HG03575 (cell line): ENCODE data around the gene CFAP45.

Experiments
- ATAC-seq: cut with Tn5 transposase; IDR thresholded peaks from one replicate; pipeline ENCODE4 v1.9.1; 2021; ENCODE audit not compliant: unreplicated experiment, insufficient number of reproducible peaks, low FRiP score; ENCODE audit errors: extremely low read depth

CFAP45 gene

GRCh38 chr1:159924791-159925718 is 25.1 kb upstream of the CFAP45 start, which contains the start of gene TAGLN2:
TAGLN2 (minus strand) TSS chr1:159925507; CDS start chr1:159920509, 4,998 bp downstream.
- peak; percentile 27 for ATAC-seq

DNA sequence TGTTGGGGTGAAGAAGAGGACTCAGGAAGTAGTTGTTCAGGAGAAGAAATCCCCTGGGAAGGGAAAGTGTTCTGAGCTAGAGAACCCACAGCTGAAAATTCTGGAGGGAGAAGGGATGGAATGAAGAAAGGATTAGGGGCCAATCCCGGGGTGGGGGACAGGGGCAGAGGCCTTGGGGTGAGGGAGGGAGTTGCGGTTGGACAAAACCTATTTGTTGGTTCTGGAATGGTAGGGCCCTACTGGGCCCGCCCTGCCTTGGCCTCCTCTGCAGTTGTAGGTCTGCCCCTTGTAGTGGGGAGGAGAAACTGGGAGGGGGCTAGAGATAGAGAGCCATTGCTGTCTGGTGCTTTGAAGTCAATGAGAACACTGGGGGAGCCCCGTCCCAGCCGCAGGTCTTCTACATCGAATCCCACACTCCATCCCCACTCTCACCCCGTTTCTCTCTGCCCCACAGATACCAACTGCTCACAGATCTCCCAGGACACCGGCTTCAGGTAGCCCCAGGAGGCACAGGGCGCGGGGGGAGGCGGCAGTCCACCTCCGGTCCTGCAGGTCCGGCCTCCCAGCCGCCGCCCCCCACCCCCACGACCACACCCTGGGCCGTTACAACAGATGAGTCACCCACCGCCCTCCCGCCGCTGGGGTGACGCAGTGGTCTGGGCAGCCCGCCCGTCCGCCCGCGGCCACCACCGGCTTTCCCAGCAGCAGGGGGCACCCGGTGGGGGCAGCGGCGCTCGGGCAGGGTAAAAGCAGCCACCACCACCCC is 24.2 kb upstream of the CFAP45 start:
- no peak for ATAC-seq

- no peak for ATAC-seq
Observed at GRCh38 chr1:159923203-159924024, 23.4 kb upstream of the CFAP45 start.

GRCh38 chr1:159922511-159923202 is 22.7 kb upstream of the CFAP45 start:
- no peak for ATAC-seq

DNA sequence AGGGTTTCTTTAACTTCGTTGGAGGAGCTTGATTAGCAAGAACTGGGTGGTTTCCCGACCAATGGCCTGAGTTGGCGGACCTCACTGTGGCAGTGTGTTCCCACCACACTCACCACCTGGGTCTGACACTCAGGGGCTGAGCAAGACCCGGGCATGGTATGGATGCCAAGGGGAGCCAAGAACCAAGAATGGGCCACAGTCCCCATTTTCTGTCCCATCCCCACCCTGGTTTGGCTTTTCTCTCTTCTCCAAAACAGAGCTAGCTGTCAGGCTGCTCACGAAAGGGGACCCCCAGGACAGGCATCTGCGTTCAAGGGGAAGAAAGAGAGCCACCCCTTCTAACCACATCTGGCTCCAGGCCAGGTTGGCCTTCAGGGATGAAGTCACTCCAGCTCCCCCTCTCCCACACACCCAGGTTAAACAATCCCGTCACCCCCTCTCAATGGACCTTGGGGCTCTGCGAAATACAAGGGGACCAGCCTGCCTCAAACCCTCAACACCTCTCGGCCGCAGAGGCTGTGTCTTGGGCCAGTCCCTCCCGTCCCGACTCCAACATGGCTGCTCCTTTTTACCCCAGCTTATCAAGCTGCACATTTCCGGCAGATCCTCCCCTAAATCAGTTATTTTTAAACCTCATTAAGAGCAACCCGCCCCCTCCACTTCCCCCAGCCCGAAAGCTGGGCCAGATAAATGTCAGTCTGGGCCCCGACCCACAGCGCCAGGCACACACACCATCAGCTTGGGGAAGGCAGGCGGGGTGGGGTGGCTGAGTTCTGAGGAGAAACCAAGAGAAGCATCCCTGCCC is 21.9 kb upstream of the CFAP45 start:
- ATAC-seq = no peak

DNA sequence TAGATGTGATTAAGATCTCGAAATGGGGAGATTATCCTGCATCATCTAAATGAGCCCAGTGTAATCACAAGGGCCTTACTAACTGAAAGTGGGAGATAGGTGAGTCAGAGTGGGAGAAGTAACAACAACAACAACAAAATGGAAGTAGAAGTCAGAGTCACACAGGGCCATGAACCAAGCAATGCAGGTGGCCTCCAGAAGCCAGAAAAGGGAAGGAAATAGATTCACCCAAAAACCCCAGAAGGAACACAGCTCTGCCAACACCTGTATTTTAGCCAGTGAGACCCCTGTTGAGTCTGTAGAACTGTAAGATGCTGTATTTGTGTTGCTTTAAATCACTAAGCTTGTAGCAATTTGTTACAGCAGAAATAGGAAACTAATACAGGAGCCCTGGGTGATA is 21.3 kb upstream of the CFAP45 start:
- peak; percentile 37 for ATAC-seq

- ATAC-seq = no peak
Observed at GRCh38 chr1:159920651-159921050, 20.7 kb upstream of the CFAP45 start.

GRCh38 chr1:159920202-159920601 is 20.2 kb upstream of the CFAP45 start:
- no peak for ATAC-seq

DNA sequence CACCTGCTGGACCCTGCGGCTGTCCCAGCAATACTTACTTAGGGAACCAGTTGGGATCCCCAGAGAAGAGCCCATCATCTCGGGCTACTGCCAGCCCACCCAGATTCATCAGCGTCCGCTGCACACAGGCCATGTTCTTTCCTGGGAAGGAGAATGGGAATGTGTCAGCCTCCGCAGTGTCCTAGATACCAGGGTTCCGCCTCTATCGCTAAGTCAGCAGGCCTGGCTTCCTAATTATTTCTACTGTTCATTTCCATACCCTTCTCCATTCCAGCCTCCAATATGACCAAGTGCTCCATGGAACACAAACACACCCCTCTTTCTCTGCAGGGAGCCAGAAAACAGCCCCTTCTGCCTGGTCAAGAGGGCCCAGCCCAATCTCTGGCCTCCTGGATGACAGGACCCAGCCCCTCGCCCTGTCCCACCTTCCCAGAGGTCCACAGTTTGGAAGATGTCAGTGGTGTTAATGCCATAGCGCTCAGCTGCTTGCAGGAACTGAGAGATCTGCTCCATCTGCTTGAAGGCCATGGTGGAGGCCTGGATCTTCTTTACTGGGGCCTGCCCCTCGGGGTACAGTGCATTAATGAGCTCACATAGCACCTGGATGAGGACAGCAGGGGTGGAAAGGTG is 19.4 kb upstream of the CFAP45 start:
- no peak for ATAC-seq

DNA sequence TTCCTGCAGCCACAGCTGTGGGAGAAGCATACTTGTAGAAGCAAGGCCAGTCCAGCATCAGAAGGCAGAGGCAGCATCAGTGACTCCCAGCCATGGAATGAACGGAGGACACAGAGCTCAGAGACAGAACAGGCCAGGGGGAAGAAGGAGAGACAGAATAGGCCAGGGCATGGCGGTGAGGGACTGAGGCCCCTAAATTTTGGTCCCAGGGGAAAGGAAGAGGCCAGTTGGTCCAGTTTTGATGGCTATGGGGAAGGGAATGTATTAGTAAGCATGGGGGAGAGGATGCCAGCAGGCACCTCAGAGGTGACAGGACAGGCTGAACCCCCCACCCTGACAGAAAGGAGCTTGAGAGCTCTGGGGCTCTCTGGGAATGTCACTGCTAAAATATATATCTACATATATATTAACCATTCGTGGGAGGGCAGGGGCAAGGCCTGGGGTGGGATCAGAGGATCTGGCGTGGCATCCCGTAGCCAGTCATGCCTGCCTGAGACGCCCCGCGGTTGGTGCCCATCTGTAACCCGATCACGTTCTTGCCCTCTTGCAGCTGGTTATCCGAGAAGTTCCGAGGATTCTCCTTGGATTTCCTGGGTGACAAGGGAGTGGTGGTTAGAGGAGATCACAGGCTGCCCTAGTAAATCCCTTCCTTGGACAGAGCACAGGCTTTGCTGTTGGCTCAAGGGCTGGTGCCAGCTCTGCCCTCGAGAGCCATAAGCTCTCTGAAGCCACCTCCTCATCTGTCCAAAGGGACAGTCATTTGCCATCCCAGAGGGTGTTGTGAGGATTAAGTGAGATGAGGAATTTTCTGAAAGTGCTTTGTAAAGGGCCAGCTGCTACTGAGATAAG is 18.6 kb upstream of the CFAP45 start:
- ATAC-seq = no peak

DNA sequence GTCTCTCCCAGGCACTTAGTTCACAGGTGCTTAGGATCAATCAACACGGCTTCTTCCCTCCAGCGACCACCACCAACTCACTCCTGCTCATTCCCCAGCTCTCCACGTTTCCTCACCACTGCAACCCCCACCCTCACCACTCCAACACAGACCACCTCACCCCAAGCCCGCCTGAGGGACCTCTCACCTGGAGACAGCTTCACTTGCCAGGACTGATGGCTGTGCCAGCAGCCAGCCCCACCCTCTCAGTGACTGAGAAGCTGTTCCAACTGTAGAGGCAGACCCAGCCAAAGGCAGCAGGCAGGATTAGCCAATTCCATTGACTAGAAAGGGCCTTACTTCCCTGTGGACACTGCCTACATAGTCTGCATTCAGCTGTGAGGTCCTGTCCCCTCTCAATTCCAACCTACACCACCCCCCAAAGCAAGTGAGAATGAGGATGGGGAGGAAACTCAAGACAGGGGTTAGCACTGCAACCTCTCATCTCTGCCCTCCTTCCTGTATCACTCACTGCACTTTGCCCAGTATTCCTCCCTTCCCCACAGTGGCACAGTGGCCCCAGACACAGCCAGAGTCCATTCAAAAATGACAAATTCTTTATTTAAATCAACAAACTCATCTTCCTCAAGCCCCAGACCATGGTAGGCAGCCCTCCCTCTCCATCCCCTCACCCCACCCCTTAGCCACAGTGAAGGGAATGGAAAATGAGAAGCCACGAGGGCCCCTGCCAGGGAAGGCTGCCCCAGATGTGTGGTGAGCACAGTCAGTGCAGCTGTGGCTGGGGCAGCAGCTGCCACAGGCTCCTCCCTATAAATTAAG is 17.8 kb upstream of the CFAP45 start:
- ATAC-seq = no peak

DNA sequence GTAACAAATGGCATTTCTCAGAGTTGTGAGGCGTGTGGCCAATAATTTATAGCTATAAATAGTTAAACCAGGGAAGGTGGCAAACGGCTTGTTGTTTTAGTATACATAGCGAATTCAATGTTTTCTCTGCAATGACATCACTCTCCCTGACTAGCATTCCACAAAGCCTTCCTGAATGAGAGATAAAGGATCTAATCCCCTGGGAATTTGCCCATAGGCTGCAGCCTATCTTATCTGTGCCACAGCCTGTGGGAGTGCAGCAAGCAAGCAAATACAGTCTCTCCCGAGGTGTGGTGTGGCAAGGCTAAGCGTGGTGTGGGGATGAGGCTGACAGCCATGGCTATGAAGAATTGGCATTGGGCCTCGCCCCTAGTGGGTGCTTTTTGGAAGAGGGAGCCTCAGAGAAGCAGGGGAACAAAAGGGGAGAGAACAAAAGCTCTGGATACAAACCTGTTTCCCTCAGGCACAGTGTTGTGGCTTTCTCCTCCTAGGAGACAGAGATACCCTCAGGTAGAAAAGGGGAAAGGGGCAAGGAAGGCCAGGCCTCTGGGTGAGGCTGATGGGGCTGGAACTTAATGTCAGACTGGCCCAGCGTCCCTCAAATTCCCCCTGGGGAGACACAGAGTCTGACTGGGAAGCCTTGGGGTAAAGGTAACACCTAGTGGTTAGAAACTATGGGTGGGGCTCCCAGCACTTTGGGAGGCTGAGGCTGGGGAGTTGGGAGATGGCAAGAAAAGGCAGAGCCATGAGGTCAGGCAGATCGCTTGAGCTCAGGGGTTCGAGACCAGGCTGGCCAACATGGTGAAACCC is 16.5 kb upstream of the CFAP45 start:
- no peak for ATAC-seq

- ATAC-seq = no peak
Observed at GRCh38 chr1:159915571-159916241, 15.7 kb upstream of the CFAP45 start.

DNA sequence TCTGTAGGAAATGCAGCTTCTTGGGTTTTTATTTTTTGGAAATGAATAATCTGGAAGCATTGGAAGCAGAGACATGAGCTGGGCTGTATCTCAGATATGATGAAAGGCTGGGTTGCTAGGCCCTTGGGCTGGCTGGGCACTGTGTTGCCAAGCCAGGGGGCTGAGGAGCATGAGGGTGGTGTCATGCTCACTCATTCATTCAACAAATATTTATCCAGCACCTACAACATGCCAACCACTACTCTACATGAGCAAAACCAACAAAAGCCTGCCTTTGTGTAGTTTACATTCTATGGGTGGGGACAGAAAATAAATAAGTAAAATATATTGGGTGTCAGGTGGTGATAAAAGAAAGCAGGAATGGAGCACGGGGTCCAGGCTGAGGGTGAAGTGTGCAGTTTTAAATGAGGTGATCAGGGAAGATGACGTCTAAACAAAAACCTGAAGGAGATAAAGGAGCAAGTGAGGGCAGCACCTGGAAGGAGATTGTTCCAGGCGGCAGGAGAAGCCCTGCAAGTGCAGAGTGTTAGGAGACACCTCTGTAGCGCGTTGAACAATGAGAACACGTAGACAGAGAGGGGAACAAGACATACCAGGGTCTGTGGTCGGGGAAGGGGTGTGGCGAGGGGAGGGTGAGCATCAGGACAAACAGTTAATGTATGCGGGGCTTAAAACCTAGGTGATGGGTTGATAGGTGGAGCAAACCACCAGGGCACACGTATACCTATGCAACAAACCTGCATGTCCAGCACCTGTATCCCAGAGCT is 14.5 kb upstream of the CFAP45 start:
- no peak for ATAC-seq
